WTC11 (cell line): ENCODE measurements around the gene KLHDC7A. TPM values are rescaled to one million over a fixed set of nuclear protein-coding genes. Genes with fewer than 3 reads are reported as not detected.

Source experiments
- CREM ChIP-seq: sonication (generic); formaldehyde crosslinking; IDR thresholded peaks from 2 replicates; pipeline ENCODE4 v1.8.1; 2022; ENCODE audit warnings: mild to moderate bottlenecking, missing genetic modification reagents, moderate library complexity
- ELF4 ChIP-seq: sonication (generic); formaldehyde crosslinking; IDR thresholded peaks from 2 replicates; pipeline ENCODE4 v1.8.1; 2022; ENCODE audit warnings: low read depth, mild to moderate bottlenecking, moderate library complexity, missing genetic modification reagents
- FOXK1 ChIP-seq: sonication (generic); formaldehyde crosslinking; IDR thresholded peaks from 2 replicates; pipeline ENCODE4 v1.8.0; 2022; ENCODE audit warnings: mild to moderate bottlenecking, moderate library complexity, missing genetic modification reagents
- GABPB1 ChIP-seq: sonication (generic); formaldehyde crosslinking; IDR thresholded peaks from 2 replicates; pipeline ENCODE4 v1.8.1; 2023; ENCODE audit warnings: mild to moderate bottlenecking, missing genetic modification reagents
- GTF2I ChIP-seq: fragments of 250-450 bp; sonication (Bioruptor Pico); conservative IDR thresholded peaks from 2 replicates; pipeline ENCODE4 v1.4.0; 2021; ENCODE audit warnings: mild to moderate bottlenecking
- IRF2 ChIP-seq: sonication (generic); formaldehyde crosslinking; IDR thresholded peaks from 2 replicates; pipeline ENCODE4 v1.8.0; 2022; ENCODE audit warnings: low read depth, missing genetic modification reagents, borderline replicate concordance
- JAZF1 ChIP-seq: fragments of 250-450 bp; sonication (Bioruptor Pico); IDR thresholded peaks from 2 replicates; pipeline ENCODE4 v1.9.0; 2021; ENCODE audit warnings: moderate library complexity, mild to moderate bottlenecking, inconsistent platforms
- JUN ChIP-seq: sonication (generic); formaldehyde crosslinking; IDR thresholded peaks from 2 replicates; pipeline ENCODE4 v1.8.0; 2023; ENCODE audit warnings: mild to moderate bottlenecking, missing genetic modification reagents
- NFE2L1 ChIP-seq: sonication (generic); formaldehyde crosslinking; IDR thresholded peaks from 2 replicates; pipeline ENCODE4 v1.8.1; 2023; ENCODE audit warnings: missing genetic modification reagents
- RELA ChIP-seq: sonication (generic); formaldehyde crosslinking; IDR thresholded peaks from 2 replicates; pipeline ENCODE4 v1.8.1; 2022; ENCODE audit warnings: missing genetic modification reagents, mild to moderate bottlenecking, borderline replicate concordance
- ZBTB21 ChIP-seq: sonication (generic); formaldehyde crosslinking; IDR thresholded peaks from 2 replicates; pipeline ENCODE4 v1.8.1; 2023; ENCODE audit warnings: mild to moderate bottlenecking, missing genetic modification reagents, borderline replicate concordance
- ZNF121 ChIP-seq: sonication (generic); formaldehyde crosslinking; IDR thresholded peaks from 2 replicates; pipeline ENCODE4 v1.8.0; 2023; ENCODE audit warnings: missing genetic modification reagents
- ZNF396 ChIP-seq: fragments of 250-450 bp; sonication (Bioruptor Pico); IDR thresholded peaks from 2 replicates; pipeline ENCODE4 v1.8.0; 2021; ENCODE audit warnings: mild to moderate bottlenecking, moderate library complexity, borderline replicate concordance
- ZNF416 ChIP-seq: fragments of 250-450 bp; sonication (Bioruptor Pico); IDR thresholded peaks from 2 replicates; pipeline ENCODE4 v1.9.0; 2021; ENCODE audit warnings: mild to moderate bottlenecking, inconsistent platforms
- ZNF671 ChIP-seq: fragments of 250-450 bp; sonication (Bioruptor Pico); IDR thresholded peaks from 2 replicates; pipeline ENCODE4 v1.8.0; 2021; ENCODE audit warnings: mild to moderate bottlenecking
- total RNA-seq: library from RNA; stranded (reverse); gene quantifications from 3 replicates; pipeline ENCODE4 v1.2.3, GENCODE V29; 2021
- TF ChIP-seq, protein P1 (sequence below): sonication (generic); formaldehyde crosslinking; IDR thresholded peaks from 2 replicates; pipeline ENCODE4 v1.8.0; 2023; ENCODE audit warnings: missing genetic modification reagents, mild to moderate bottlenecking, borderline replicate concordance
- TF ChIP-seq, protein P2 (sequence below): sonication (generic); formaldehyde crosslinking; IDR thresholded peaks from 2 replicates; pipeline ENCODE4 v1.8.0; 2022; ENCODE audit warnings: missing genetic modification reagents
- TF ChIP-seq, protein P3 (sequence below): sonication (generic); formaldehyde crosslinking; IDR thresholded peaks from 2 replicates; pipeline ENCODE4 v1.8.1; 2023; ENCODE audit warnings: mild to moderate bottlenecking, missing genetic modification reagents
- TF ChIP-seq, protein P4 (sequence below): fragments of 250-450 bp; sonication (Bioruptor Pico); IDR thresholded peaks from 2 replicates; pipeline ENCODE4 v2.1.2; 2022; ENCODE audit warnings: mild to moderate bottlenecking, moderate library complexity
- TF ChIP-seq, protein P5 (sequence below): sonication (generic); formaldehyde crosslinking; conservative IDR thresholded peaks from 2 replicates; pipeline ENCODE4 v1.8.1; 2023; ENCODE audit warnings: mild to moderate bottlenecking, low read depth, missing genetic modification reagents, moderate library complexity
- TF ChIP-seq, protein P6 (sequence below): fragments of 250-450 bp; sonication (Bioruptor Pico); IDR thresholded peaks from 2 replicates; pipeline ENCODE4 v1.9.0; 2021; ENCODE audit warnings: moderate library complexity, mild to moderate bottlenecking, inconsistent platforms, borderline replicate concordance

The KLHDC7A gene
- total RNA-seq, 1 experiment from 2014 or later, result 14.3 TPM

DNA sequence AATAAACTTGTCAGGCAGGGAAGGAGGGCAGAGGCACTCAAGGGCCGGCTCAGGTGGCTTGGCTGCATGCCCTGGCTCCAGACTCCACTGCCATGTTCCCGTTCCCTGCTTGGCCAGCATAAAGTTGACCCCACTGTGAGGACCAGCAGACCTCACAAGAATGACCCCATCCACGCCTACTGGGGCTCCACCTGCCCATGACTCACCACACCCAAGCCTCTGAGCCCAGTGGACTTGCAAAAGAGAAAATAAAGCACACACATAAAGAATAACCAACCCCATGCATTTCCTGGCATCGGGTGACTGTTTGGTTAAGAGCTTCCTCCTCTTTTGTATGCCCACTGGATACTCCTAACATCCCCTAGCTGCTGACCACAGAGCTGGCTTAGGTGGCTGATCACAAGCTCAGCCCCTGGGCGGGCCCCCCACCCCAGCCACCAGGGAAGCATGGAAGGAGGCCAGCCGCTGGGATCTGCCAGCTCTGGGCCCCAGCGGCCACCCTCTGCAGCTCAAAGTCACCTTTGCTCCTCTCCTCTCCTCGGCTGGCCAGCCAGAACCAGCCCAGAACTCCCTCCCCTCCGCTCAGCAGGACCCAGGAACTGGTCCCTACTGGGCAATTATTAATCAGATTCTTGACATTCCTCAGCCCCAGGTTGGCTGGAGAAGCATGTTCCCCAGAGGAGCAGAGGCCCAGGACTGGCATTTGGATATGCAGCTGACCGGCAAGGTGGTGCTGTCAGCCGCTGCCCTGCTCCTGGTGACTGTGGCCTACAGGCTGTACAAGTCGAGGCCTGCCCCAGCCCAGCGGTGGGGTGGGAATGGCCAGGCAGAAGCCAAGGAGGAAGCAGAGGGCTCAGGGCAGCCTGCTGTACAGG lies at the start of gene KLHDC7A (continued):
- TF ChIP-seq CREM (CRISPR knock-in tag), result no peak
- TF ChIP-seq ZBTB21 (CRISPR knock-in tag), result peak; percentile 72; the same call in 1 of the 2 replicates
- no peak for TF ChIP-seq ZNF416 (CRISPR knock-in tag)
- TF ChIP-seq, protein P1, sequence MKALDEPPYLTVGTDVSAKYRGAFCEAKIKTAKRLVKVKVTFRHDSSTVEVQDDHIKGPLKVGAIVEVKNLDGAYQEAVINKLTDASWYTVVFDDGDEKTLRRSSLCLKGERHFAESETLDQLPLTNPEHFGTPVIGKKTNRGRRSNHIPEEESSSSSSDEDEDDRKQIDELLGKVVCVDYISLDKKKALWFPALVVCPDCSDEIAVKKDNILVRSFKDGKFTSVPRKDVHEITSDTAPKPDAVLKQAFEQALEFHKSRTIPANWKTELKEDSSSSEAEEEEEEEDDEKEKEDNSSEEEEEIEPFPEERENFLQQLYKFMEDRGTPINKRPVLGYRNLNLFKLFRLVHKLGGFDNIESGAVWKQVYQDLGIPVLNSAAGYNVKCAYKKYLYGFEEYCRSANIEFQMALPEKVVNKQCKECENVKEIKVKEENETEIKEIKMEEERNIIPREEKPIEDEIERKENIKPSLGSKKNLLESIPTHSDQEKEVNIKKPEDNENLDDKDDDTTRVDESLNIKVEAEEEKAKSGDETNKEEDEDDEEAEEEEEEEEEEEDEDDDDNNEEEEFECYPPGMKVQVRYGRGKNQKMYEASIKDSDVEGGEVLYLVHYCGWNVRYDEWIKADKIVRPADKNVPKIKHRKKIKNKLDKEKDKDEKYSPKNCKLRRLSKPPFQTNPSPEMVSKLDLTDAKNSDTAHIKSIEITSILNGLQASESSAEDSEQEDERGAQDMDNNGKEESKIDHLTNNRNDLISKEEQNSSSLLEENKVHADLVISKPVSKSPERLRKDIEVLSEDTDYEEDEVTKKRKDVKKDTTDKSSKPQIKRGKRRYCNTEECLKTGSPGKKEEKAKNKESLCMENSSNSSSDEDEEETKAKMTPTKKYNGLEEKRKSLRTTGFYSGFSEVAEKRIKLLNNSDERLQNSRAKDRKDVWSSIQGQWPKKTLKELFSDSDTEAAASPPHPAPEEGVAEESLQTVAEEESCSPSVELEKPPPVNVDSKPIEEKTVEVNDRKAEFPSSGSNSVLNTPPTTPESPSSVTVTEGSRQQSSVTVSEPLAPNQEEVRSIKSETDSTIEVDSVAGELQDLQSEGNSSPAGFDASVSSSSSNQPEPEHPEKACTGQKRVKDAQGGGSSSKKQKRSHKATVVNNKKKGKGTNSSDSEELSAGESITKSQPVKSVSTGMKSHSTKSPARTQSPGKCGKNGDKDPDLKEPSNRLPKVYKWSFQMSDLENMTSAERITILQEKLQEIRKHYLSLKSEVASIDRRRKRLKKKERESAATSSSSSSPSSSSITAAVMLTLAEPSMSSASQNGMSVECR (CRISPR knock-in tag), result no peak
- TF ChIP-seq, protein P2, sequence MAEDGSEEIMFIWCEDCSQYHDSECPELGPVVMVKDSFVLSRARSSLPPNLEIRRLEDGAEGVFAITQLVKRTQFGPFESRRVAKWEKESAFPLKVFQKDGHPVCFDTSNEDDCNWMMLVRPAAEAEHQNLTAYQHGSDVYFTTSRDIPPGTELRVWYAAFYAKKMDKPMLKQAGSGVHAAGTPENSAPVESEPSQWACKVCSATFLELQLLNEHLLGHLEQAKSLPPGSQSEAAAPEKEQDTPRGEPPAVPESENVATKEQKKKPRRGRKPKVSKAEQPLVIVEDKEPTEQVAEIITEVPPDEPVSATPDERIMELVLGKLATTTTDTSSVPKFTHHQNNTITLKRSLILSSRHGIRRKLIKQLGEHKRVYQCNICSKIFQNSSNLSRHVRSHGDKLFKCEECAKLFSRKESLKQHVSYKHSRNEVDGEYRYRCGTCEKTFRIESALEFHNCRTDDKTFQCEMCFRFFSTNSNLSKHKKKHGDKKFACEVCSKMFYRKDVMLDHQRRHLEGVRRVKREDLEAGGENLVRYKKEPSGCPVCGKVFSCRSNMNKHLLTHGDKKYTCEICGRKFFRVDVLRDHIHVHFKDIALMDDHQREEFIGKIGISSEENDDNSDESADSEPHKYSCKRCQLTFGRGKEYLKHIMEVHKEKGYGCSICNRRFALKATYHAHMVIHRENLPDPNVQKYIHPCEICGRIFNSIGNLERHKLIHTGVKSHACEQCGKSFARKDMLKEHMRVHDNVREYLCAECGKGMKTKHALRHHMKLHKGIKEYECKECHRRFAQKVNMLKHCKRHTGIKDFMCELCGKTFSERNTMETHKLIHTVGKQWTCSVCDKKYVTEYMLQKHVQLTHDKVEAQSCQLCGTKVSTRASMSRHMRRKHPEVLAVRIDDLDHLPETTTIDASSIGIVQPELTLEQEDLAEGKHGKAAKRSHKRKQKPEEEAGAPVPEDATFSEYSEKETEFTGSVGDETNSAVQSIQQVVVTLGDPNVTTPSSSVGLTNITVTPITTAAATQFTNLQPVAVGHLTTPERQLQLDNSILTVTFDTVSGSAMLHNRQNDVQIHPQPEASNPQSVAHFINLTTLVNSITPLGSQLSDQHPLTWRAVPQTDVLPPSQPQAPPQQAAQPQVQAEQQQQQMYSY, result no peak
- no peak for TF ChIP-seq ZNF671 (CRISPR knock-in tag)
- TF ChIP-seq ZNF396 (CRISPR knock-in tag), result no peak
- TF ChIP-seq, protein P3, sequence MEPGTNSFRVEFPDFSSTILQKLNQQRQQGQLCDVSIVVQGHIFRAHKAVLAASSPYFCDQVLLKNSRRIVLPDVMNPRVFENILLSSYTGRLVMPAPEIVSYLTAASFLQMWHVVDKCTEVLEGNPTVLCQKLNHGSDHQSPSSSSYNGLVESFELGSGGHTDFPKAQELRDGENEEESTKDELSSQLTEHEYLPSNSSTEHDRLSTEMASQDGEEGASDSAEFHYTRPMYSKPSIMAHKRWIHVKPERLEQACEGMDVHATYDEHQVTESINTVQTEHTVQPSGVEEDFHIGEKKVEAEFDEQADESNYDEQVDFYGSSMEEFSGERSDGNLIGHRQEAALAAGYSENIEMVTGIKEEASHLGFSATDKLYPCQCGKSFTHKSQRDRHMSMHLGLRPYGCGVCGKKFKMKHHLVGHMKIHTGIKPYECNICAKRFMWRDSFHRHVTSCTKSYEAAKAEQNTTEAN (CRISPR knock-in tag), result peak; percentile 85; the same call in 1 of the 2 replicates
- TF ChIP-seq FOXK1 (CRISPR knock-in tag), result peak; percentile 20; the same call in 1 of the 2 replicates
- TF ChIP-seq GTF2I (CRISPR knock-in tag), result no peak
- peak; percentile 73; the same call in 1 of the 2 replicates for TF ChIP-seq NFE2L1 (CRISPR knock-in tag)
- TF ChIP-seq, protein P4, sequence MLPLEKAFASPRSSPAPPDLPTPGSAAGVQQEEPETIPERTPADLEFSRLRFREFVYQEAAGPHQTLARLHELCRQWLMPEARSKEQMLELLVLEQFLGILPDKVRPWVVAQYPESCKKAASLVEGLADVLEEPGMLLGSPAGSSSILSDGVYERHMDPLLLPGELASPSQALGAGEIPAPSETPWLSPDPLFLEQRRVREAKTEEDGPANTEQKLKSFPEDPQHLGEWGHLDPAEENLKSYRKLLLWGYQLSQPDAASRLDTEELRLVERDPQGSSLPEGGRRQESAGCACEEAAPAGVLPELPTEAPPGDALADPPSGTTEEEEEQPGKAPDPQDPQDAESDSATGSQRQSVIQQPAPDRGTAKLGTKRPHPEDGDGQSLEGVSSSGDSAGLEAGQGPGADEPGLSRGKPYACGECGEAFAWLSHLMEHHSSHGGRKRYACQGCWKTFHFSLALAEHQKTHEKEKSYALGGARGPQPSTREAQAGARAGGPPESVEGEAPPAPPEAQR, result no peak
- TF ChIP-seq ELF4 (CRISPR knock-in tag), result no peak
- TF ChIP-seq JAZF1 (CRISPR knock-in tag), result no peak
- TF ChIP-seq JUN (CRISPR knock-in tag), result no peak
- TF ChIP-seq RELA, result peak; percentile 38; the same call in 1 of the 2 replicates
- TF ChIP-seq, protein P5, sequence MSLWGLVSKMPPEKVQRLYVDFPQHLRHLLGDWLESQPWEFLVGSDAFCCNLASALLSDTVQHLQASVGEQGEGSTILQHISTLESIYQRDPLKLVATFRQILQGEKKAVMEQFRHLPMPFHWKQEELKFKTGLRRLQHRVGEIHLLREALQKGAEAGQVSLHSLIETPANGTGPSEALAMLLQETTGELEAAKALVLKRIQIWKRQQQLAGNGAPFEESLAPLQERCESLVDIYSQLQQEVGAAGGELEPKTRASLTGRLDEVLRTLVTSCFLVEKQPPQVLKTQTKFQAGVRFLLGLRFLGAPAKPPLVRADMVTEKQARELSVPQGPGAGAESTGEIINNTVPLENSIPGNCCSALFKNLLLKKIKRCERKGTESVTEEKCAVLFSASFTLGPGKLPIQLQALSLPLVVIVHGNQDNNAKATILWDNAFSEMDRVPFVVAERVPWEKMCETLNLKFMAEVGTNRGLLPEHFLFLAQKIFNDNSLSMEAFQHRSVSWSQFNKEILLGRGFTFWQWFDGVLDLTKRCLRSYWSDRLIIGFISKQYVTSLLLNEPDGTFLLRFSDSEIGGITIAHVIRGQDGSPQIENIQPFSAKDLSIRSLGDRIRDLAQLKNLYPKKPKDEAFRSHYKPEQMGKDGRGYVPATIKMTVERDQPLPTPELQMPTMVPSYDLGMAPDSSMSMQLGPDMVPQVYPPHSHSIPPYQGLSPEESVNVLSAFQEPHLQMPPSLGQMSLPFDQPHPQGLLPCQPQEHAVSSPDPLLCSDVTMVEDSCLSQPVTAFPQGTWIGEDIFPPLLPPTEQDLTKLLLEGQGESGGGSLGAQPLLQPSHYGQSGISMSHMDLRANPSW (CRISPR knock-in tag), result no peak
- 0 out of 2 replicates have a peak, but pooled peaks have one; percentile 35 for TF ChIP-seq IRF2 (CRISPR knock-in tag)
- TF ChIP-seq ZNF121 (CRISPR knock-in tag), result no peak
- no peak for TF ChIP-seq GABPB1 (CRISPR knock-in tag)
- TF ChIP-seq, protein P6, sequence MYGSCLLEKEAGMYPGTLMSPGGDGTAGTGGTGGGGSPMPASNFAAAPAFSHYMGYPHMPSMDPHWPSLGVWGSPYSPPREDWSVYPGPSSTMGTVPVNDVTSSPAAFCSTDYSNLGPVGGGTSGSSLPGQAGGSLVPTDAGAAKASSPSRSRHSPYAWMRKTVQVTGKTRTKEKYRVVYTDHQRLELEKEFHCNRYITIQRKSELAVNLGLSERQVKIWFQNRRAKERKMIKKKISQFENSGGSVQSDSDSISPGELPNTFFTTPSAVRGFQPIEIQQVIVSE (CRISPR knock-in tag), result no peak
